Activated naive CD8-positive, alpha-beta T cell treated with anti-CD3 and anti-CD28 coated beads, Interleukin-2, amount 50 U/mL, for 16 hours (primary cell): ENCODE results near the gene TM4SF20.
"Not testable (repeated sequence)": the region's sequence is repeated elsewhere in the genome, so short reads cannot be mapped to it uniquely, and the experiment has no call there.

Experiments
- DNase-seq: peaks from one replicate; pipeline ENCODE4 v3.0.0-alpha.2; 2020; ENCODE audit warnings: low read depth, low spot score

Gene TM4SF20

DNA sequence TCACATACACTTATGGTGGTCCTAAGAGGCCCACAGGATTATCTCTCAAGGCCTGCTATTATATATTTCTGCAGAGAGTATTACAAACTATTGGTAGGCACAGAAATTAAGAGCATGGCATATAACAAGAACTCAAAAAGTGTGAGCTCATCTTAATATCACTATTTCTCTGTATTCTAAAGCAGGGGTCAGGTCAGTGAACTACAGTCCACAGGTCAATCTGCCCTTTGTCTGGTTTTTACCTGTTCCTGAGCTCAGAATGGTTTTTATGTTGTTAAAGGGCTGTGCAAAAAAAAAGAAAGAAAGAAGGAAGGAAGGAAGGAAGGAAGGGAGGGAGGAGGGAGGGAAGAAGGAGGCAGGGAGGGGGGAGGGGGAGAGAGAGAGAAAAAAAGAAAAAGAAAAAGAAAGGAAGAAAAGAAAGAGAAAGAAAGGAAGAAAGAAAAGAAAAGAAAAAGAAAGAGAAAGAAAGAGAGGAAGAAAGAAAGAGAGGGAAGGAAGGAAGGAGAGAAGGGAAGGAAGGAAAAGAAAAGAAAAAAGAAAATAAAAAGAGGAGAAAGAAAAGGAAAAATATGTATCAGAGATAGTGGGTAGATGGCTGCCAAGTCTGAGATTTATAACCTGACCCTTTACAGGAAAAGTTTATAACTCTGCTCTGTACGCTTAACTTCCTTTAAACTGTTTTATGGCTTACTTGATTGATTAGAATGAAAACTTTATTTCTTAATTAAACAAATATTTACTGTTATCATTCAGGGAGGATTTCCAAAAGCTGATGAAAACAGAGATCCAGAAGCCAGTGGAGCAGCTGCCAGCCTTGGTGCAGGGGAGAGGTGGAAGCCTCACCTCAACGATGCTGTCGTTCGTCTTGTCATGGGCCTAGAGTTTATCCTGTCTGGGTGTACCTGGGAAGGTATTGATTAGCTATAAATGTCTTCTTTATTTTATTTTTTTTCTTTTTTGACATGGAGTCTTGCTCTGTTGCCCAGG, 19.9 kb upstream of the TM4SF20 start:
- no peak for DNase-seq

DNA sequence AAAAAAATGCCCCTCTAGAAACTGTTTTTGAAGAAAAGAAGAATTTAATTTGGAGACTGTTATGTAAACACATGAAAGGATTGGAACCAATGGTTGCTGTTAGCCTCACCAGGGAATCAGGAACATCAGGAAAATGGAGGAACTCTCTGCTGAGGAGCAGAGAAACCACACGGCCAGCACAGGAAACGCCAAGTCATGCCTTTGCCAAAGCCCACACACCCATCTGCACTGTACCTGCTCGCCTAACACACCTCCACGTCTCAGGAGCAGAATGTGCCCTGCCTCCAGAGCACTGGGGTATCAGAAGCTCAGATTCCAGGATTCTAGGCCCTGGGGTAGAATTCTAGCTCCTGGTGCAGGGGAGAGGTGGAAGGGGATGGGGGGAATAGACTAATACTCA, 18.5 kb upstream of the TM4SF20 start:
- no peak for DNase-seq

DNA sequence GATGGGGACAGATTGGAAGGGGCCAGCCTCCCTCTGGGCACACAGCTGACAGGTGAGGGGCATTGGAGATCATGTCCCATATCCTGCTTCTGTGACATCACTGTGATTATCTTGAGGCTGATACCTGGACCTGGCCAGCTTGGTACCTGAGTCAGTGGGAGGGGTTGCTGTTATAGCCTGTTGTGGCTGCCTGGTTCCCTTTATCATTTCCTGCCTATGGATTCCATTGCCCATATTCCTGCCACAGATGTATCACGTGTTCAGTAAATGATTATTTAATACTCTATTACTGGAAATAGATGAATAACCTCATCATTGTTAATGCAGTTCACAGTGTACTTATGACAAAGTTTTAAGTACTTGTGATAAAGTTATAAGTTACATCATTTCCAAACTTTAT, 16.4 kb upstream of the TM4SF20 start:
- no peak for DNase-seq

DNA sequence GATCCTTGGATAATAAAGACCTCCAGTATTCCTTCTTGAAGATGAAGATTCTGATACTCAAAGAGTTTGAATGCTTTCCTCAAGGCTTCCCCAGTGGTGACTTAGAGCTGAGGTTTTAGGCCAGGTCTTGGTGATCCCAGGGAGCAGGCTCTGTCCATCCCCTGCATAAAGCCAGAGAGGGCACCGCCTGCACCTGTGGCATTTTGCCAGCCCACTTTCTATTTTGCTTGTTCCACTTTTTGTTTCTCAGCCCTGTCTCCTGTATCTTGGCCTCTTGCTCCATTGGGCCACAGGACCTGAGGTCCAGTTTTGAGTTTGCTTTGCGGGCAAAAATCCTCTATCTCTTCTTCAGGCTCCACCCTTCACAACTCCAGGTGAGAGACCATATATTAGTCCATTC, 15.3 kb upstream of the TM4SF20 start:
- no peak for DNase-seq

DNA sequence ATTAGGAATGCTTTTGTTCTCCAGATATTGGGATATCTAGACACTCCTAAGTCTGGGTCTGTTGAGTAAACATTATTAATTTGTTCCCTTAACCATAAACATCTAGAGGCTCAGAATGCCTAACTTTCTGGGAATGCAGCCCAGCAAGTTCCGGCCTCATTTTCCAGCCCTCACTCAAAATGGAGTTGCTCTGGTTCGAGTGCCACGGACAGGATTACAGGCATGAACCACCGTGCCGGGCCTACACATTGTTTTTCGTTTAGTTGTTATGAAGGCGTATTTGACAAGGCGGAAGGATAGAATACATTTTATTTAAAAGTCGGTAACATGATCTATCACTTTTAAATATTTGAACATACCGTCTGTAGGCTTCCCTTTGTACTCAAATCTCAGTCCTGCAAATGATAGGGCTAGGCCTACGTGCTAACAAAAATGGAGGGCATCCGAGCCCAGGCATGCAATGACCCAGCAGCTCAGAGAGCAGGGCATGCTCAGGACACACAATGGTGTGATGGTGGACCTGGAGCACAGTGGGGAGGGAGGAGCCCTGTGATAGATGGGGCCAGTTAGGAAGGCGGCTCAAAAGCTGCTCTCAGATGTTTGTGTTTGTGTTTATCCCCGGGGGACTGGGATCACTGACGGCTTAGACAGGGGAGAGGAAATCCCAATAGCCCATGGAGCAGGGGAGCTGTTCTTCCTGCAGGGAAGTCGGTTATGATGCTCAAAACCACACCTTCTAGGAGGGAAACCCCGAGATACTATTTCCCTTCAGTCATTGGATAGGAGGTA, 11.6 kb upstream of the TM4SF20 start:
- no peak for DNase-seq

DNA sequence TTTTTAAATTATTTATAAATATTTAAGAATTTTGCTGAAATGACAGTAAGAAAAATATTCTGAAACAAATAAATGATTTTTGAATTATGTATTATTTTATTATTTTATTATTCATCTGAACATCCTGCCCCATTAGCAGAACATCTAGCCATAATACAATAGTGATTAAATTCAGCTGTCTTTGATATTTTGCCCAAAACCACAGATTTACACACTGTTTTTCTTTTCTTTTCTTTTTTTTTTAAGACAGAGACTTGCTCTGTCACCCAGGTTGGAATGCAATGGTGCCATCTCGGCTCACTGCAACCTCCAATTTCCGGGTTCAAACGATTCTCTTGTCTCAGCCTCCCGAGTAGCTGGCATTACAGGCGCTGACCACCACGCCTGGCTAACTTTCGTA, 10.6 kb upstream of the TM4SF20 start:
- DNase-seq, result no peak

DNA sequence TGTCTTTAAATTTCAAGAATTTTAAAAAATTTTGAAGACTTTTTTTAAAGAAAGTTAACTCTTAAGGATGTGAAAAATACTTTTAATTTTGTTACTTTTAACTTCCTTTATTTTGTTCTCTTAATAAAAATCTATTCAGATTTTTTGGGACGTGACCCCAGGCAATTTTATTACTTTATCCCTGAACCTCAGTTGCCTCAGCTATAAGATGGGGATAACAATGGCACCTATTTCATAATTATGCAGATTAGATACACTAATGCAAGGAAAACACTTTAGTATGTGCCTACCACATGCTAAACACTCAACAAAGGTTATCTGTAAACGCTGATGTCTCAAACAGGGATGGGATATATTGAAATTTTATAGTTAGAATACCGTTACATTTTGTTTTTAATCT, 10.1 kb upstream of the TM4SF20 start:
- no peak for DNase-seq

DNA sequence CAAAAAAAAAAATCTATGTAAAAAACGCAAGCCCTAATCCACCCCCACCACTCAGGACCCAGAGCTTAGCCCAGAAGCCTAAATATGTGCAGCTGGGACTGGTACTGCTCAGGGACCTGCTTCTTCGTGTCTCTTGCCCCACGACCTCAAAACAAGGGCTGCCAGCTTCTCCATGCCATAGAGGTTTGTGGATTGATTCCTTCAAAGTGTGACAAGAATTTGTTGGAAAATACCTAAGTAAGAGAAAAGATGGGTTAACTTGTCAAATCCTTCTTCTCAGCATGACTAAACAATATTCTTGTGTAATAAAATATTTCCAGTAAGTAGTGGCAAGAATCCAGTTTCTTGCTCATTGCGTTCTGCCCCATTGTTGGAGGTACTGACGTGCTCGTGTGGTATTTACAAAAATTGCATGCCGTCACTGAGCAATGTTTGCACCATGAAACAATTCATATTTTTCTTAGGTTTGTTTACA, 9.5 kb upstream of the TM4SF20 start:
- no peak for DNase-seq

DNA sequence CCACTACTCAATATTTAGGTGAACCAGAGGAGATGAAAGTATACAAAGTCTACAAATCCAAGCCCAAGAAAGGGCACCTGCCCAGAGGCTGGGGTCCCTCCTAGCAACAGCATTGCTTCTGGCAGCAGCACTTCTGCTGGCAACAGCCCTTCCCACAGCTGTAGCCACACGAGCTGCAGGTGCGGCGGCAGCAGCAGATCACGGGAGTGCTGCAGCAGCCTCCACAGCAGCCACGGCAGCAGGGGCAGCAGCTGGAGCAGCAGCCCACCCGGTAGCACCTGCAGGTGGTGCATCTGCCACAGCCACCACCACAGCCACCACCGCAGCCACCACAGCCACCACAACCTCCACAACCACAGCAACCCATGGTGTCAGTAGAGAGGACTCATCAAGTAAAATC, 8.5 kb upstream of the TM4SF20 start, which contains the start of gene SCYGR1:
SCYGR1 (minus strand) TSS at position 367 of the 400 bp plus-strand sequence; CDS start at position 367, 0 bp downstream.
- DNase-seq, result not testable (repeated sequence)

DNA sequence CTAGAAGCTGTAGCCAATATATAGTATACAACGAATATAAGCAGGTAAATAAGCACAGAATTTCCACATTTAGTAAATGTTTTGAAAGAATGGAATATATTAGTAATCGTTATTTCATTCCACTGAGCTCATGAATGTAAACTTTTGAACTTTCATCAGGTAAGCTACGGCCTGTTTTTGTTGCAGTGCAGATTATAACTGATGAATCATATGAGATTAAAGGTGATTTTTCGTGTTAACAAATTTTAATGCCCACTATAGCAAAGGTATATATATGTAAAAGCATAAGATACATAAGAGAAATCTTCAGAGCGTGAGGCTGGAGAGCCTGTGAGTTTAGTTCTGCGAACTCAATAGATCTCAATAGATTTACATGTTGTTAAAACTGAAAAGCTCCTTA, 7.5 kb upstream of the TM4SF20 start:
- no peak for DNase-seq

DNA sequence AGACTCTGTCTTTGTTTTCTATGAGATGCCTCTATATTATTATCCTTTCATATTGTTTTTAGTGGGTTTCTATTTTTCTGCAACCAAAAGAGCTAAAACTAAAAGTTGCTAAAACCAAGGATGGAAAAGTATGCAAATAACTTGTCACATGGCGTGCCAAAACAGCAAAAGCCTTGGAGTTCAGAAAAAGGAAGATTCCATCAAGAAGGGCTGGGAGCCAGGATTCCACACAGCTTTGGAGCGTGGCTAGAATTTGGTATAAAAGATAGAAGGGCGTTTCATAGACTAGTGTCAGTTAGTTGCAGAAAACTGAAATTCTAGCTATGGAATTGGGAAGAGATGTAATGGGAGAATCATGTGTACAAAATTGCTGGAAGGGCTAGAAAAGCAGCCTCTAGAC, 4.6 kb upstream of the TM4SF20 start:
- no peak for DNase-seq

DNA sequence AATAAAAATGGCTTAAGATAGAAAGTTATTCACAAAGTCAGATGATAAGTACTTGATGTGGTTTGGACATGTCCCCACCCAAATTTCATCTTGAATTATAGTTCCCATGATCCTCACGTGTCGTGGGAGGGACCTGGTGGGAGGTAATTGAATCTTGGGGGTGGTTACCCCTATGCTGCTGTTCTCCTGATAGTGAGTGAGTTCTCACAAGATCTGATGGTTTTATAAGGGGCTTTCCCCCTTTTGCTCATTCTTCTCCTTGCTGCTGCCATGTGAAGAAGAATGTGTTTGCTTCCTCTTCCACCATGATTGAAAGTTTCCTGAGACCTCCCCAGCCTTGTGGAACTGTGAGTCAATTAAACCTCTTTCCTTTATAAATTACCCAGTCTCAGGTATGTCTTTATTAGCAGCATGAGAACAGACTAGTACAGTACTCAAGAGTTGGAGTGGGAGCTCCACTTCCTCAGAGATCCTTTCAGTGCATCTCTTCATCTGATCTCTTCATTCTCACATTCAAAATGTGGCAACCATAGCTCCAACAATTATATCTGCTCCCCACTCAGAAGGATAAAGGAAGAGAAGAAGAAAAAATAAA, 3.2 kb upstream of the TM4SF20 start:
- DNase-seq, result not testable (repeated sequence)

DNA sequence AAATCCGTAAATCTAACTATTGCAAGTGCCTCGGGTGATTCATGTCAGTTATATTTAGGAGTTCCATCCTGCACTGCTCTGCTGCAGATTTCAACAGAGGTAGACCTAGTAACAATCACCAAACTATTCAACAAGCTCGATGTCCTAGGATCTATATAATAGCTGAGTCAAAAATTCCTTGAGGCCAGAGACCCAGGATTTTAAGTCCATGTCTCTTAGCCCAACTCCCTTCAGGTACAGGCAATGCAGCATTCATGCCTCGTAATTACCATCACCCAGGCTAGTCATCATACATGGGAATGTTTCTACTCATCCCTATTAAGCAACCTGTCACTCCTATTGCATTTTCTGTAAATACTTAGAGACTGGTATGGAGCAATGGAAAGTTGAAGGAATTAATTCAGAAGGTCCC, 729 bp downstream of the TM4SF20 start:
- no peak for DNase-seq

DNA sequence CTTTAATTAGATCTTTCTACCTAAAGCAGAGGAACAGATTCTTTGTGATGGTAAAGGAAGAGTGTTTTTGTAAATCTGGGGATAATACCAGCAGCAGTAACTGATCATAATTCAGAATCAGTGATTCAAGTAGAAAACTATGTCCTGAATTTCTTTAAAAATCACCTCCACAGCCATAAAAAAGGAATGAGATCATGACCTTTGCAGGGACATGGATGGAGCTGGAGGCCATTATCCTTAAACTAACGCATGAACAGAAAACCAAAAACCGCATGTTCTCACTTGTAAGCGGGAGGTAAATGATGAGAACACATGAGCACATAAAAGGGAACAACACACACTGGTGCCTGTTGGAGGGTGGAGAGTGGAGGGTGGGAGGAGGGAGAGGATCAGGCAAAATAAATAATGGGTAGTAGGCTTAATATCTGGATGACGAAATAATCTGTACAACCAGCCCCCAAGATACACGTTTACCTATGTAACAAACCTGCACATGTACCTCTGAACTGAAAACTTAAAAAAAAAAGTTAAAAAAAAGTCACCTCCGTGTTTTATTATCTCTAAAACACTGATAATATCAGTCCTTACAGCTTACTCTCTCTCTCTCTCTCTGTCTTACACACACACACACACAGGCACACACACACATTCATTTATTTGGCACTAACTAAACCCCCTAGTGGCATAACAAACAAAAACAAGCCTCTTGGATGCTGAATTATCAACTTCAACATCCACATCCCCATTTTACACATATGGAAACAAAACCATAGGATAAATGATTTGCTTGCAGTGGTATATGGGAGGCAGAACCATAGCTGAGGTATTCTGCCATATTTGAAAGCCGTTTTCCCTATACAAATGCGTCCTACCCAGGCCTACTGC, 1.4 kb downstream of the TM4SF20 start:
- no peak for DNase-seq

DNA sequence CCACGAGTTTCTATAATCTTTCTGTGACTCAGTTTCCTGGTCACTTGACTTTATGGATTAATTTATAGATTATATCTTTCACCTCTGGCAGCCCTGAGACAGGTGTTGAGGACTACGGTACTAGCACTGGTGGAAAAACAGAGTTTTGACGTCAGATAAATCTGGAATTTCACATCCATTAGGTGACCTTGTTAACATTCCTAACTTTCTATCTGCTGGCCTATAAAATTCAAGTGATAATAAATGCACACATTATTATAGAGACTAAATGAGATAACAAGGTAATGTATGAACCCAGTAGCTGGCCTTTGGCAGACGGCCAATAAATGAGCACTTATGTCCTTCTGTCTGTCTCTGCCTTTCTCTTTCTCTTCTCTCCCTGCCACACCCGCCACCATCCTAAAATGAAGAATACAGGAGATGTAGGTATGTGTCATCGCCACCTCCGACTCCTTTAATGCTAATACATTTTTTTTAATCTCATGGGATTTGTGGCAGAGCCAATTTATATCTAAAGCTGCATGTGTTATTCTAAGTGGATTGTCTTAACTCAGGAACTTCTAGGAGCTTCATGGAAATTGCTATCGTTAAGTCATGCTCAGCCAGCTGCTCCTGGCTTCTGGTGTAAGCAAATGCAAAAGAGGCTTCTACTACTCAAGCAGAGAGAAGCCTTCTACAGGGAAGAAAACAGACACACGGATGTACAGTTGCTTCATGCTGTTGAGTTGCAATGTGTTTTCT, 2.3 kb downstream of the TM4SF20 start:
- DNase-seq, result no peak

DNA sequence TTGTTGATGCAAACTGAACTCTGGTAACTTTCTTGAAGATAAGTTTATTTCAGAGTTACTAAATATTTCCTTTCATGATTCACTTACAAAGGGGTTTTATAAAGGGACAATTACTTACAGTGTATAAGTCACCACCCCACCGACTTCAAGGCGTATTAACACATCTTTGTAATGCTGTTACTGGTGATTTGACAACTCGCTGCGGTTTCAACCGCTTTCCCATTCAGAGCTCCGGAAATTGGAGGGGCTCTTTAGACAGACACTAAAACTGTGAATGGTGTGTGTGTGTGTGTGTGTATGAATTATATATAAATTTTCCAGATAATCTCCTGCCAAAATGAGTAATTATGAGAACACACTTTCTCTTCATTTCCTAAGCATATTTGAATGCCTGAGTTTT, 4.9 kb downstream of the TM4SF20 start:
- DNase-seq, result no peak

DNA sequence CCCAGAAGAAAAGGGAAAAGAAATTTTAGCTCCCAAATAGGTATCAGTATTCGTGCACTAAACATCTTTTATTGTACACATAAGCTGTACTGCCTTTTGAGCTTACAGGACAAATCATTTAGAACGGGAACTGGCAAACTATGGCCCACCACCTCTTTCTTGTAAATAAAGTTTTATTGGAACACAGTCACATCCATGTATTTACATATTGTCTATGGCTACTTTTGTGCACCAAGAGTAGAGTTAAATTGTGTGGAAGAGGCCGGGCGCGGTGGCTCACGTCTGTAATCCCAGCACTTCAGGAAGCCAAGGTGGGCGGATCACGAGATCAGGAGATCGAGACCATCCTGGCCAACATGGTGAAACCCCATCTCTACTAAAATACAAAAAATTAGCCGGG, 5.7 kb downstream of the TM4SF20 start:
- no peak for DNase-seq

DNA sequence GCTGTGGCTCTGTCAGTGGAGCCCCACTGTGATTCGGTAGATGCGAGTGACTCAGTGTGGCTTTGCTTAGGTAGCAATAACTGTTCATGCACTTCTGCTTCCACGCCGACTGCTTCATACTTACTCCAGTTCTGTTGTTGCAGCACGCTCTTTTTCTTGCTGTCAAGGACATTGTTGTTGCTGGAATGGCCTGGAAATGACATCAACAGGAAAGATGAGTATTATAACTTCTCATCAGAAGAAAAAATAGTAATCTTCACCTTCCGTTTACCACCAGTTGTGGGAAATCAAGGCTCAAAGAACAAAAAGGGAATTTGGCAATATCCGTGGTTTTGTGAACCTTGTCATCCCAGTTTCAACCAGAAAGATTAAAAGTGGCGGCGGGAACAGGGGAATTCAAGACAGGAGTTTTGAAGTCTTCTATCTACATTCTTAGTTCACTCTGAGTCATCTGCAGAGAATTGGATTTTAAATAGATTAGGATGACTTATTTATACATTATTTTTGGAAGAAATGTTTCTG, 8.3 kb downstream of the TM4SF20 start:
- no peak for DNase-seq

DNA sequence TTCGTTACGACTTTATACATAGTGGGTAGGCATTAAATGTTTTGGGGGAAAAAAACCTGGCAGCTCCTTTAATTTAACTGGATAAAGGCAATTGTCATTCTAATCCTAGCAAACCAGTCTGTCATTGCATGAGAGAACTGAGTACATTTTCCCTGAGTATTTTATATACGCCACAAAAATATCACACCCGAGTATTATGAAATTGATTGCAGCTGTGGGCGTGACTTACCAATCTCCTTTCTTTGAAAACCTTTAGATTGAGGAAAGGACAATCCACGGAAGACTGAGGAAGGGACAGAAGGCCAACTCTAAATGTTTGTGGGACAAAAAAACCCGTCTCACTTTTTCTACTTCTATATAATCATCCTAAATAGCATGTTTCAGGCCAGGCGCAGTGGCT, 9.0 kb downstream of the TM4SF20 start:
- no peak for DNase-seq

DNA sequence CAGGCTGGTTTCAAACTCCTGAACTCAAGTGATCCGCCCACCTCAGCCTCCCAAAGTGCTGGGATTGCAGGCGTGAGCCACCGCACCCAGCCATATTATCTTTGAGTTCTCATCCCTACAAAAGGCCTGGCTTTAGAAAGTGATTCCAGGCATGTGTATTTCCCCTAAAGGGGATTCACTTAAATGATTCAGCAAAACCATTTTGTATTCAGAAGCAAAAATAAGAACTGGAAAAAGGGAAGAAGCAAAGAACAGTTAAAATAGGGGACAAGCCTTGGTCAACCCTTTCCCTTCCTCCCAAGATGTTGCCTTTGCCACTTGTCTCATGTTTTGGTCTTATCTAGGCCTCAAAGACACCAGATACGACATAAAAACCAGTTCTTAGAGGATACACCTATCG, 10.5 kb downstream of the TM4SF20 start:
- DNase-seq, result no peak
